Loucy (cell line): ENCODE results near the gene RNF181.

ENCODE experiments used
- H2AFZ ChIP-seq: fragments of 200-600 bp; sonication (generic); 2 replicates; pipeline ENCODE4 v1.6.0; 2016; ENCODE audit warnings: antibody characterized with exemption, mild to moderate bottlenecking, low read length, moderate library complexity
- H3F3A ChIP-seq: fragments of 200-600 bp; 2 replicates; pipeline ENCODE4 v1.6.0; 2016; ENCODE audit warnings: antibody characterized with exemption, low read depth, mild to moderate bottlenecking
- H3K27me3 ChIP-seq: fragments of 200-600 bp; sonication (generic); 2 replicates; pipeline ENCODE4 v1.6.1; 2014; ENCODE audit warnings: low read length, mild to moderate bottlenecking; ENCODE audit not compliant: insufficient read depth, poor library complexity, severe bottlenecking
- H3K36me3 ChIP-seq: fragments of 200-600 bp; sonication (generic); 2 replicates; pipeline ENCODE4 v1.6.1; 2016; ENCODE audit warnings: low read length; ENCODE audit not compliant: insufficient read depth
- H3K4me1 ChIP-seq: fragments of 200-600 bp; sonication (generic); 2 replicates; pipeline ENCODE4 v1.5.1; 2014; ENCODE audit warnings: low read length, mild to moderate bottlenecking; ENCODE audit not compliant: insufficient read depth, poor library complexity, severe bottlenecking
- H3K4me2 ChIP-seq: fragments of 200-600 bp; sonication (generic); 2 replicates; pipeline ENCODE4 v1.6.0; 2014; ENCODE audit warnings: antibody characterized with exemption, low read length, low read depth, mild to moderate bottlenecking; ENCODE audit not compliant: poor library complexity, severe bottlenecking
- H3K4me3 ChIP-seq: fragments of 200-600 bp; sonication (generic); 2 replicates; pipeline ENCODE4 v1.5.1; 2014; ENCODE audit warnings: low read length, mild to moderate bottlenecking, mixed read lengths; ENCODE audit not compliant: poor library complexity, severe bottlenecking
- H3K79me2 ChIP-seq: fragments of 200-600 bp; sonication (generic); 2 replicates; pipeline ENCODE4 v1.6.1; 2014; ENCODE audit warnings: low read length; ENCODE audit not compliant: insufficient read depth
- H3K9ac ChIP-seq: fragments of 200-600 bp; sonication (generic); 2 replicates; pipeline ENCODE4 v1.6.0; 2014; ENCODE audit warnings: mild to moderate bottlenecking, low read depth, low read length, moderate library complexity; ENCODE audit not compliant: poor library complexity, severe bottlenecking
- H3K9me2 ChIP-seq: fragments of 200-600 bp; sonication (generic); replicated peaks from 2 replicates; pipeline ENCODE4 v1.6.1; 2016; ENCODE audit warnings: low read depth, low read length, mixed read lengths
- H3K9me3 ChIP-seq: fragments of 200-600 bp; sonication (generic); 2 replicates; pipeline ENCODE4 v1.6.1; 2014; ENCODE audit warnings: mild to moderate bottlenecking, antibody characterized with exemption, low read length, low read depth; ENCODE audit not compliant: insufficient read depth
- H4K20me1 ChIP-seq: fragments of 200-600 bp; sonication (generic); 2 replicates; pipeline ENCODE4 v1.6.0; 2014; ENCODE audit warnings: antibody characterized with exemption, low read length, mild to moderate bottlenecking; ENCODE audit not compliant: insufficient read depth, poor library complexity, severe bottlenecking
- EZH2phosphoT487 ChIP-seq: fragments of 200-600 bp; IDR thresholded peaks from 2 replicates; pipeline ENCODE4 v1.6.1; 2018; ENCODE audit warnings: antibody characterized with exemption, mild to moderate bottlenecking, moderate library complexity, borderline replicate concordance
- TF ChIP-seq, protein P1 (sequence below): fragments of 200-600 bp; sonication (generic); conservative IDR thresholded peaks from 2 replicates; pipeline ENCODE4 v1.5.1; 2014; ENCODE audit warnings: mild to moderate bottlenecking, antibody characterized with exemption, low read length

The RNF181 gene

DNA sequence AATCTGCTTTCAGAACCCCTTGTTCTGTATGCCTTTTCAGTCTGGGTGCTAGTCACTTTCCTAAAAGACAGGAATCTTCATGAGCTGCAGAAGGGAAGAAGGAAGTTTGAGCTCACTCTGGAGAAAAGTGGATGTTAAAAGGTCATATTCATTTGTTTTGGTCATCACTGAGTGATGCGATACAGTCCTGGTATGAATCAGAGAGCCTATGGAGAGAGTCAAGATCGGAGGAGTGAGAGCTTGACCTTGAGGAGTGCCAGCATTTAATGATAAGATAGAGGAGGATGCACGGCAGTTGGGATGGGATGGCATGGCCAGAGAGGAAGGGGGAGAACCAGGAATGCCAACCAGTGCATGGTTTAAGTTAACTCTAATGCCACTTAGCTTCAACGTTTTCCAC is 40.1 kb downstream of the RNF181 start:
- Histone ChIP-seq H3K9me2 (no peaks in the 10 kb centered on the region), H3K4me3 (no peak overlapping the region), H3K36me3 (peaks cover 91% of the 10 kb centered on the region), H3F3A (no peaks in the 10 kb centered on the region; the same call in 1 of the 2 replicates), H3K4me1 (no peaks in the 10 kb centered on the region), H3K9me3 (no peaks in the 10 kb centered on the region), H3K4me2 (no peak overlapping the region), H3K27me3 (no peaks in the 10 kb centered on the region), H3K79me2 (peaks cover 17% of the 10 kb centered on the region; the same call in 1 of the 2 replicates), H3K9ac (no peak overlapping the region), H4K20me1 (peaks cover 7% of the 10 kb centered on the region), H2AFZ (no peak overlapping the region)
- TF ChIP-seq, protein P1, sequence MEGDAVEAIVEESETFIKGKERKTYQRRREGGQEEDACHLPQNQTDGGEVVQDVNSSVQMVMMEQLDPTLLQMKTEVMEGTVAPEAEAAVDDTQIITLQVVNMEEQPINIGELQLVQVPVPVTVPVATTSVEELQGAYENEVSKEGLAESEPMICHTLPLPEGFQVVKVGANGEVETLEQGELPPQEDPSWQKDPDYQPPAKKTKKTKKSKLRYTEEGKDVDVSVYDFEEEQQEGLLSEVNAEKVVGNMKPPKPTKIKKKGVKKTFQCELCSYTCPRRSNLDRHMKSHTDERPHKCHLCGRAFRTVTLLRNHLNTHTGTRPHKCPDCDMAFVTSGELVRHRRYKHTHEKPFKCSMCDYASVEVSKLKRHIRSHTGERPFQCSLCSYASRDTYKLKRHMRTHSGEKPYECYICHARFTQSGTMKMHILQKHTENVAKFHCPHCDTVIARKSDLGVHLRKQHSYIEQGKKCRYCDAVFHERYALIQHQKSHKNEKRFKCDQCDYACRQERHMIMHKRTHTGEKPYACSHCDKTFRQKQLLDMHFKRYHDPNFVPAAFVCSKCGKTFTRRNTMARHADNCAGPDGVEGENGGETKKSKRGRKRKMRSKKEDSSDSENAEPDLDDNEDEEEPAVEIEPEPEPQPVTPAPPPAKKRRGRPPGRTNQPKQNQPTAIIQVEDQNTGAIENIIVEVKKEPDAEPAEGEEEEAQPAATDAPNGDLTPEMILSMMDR = no peak
- TF ChIP-seq EZH2phosphoT487 = no peak

GRCh38 chr2:85642725-85643124 is 47.2 kb downstream of the RNF181 start:
- peaks cover 94% of the 10 kb centered on the region for H3K36me3 ChIP-seq
- no peak overlapping the region for H3K4me3 ChIP-seq
- no peaks in the 10 kb centered on the region for H3K4me1 ChIP-seq
- H4K20me1 ChIP-seq = no peaks in the 10 kb centered on the region
- H2AFZ ChIP-seq = no peak overlapping the region
- no peaks in the 10 kb centered on the region for H3K27me3 ChIP-seq
- H3K9ac ChIP-seq = no peak overlapping the region
- TF ChIP-seq EZH2phosphoT487 = no peak
- TF ChIP-seq, protein P1 = no peak
- no peaks in the 10 kb centered on the region for H3F3A ChIP-seq
- H3K79me2 ChIP-seq = no peaks in the 10 kb centered on the region
- H3K9me3 ChIP-seq = no peaks in the 10 kb centered on the region
- H3K4me2 ChIP-seq = no peak overlapping the region
- no peaks in the 10 kb centered on the region for H3K9me2 ChIP-seq

DNA sequence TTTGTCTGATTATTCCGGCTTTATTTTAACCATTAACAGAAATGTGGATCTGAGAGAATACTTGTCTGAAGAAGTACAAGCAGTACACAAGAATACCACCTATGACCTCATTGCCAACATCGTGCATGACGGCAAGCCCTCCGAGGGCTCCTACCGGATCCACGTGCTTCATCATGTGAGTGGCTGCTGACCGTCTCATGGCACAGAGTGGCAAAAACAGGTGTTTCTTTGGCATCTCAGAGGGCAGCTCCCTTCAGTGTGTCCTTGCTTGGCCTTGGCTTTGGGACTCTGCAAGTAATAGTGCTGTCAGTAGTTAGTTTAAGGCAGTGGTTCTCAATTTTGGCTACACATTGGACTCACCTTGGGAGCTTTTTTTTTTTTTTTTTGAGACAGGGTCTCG is 49.4 kb downstream of the RNF181 start:
- H3K9me2 ChIP-seq = no peaks in the 10 kb centered on the region
- no peaks in the 10 kb centered on the region for H4K20me1 ChIP-seq
- no peaks in the 10 kb centered on the region for H3K4me1 ChIP-seq
- no peaks in the 10 kb centered on the region for H3K27me3 ChIP-seq
- no peak for TF ChIP-seq EZH2phosphoT487
- TF ChIP-seq, protein P1 = no peak
- H3K9ac ChIP-seq = no peak overlapping the region
- no peaks in the 10 kb centered on the region for H3F3A ChIP-seq
- H3K9me3 ChIP-seq = no peaks in the 10 kb centered on the region
- H3K79me2 ChIP-seq = no peaks in the 10 kb centered on the region
- H3K36me3 ChIP-seq = peaks cover 96% of the 10 kb centered on the region
- no peak overlapping the region for H3K4me3 ChIP-seq
- no peak overlapping the region for H3K4me2 ChIP-seq
- H2AFZ ChIP-seq = no peak overlapping the region
